Testis (tissue), 5 donors: ENCODE measurements around the gene NR6A1. TPM values are rescaled to one million over a fixed set of nuclear protein-coding genes. Genes with fewer than 3 reads are reported as not detected.

Experiments
- DNase-seq: peaks from one replicate; pipeline ENCODE4 v3.0.0-alpha.2; 2019
- H3K27ac ChIP-seq, 2 donors: fragments of 200-600 bp; sonication (generic); one replicate each; pipeline ENCODE4 v1.5.1; 2019
- H3K27me3 ChIP-seq: fragments of 200-600 bp; sonication (generic); one replicate; pipeline ENCODE4 v1.5.1; 2019
- H3K36me3 ChIP-seq: fragments of 200-600 bp; sonication (generic); one replicate; pipeline ENCODE4 v1.5.1; 2017; ENCODE audit warnings: low read depth; ENCODE audit errors: missing control alignments
- H3K4me1 ChIP-seq: fragments of 200-600 bp; sonication (generic); one replicate; pipeline ENCODE4 v1.5.1; 2019
- H3K4me3 ChIP-seq, 2 donors: fragments of 200-600 bp; sonication (generic); one replicate each; pipeline ENCODE4 v1.5.1; 2017 to 2019
- H3K9me3 ChIP-seq: fragments of 200-600 bp; sonication (generic); one replicate; pipeline ENCODE4 v1.5.1; 2017
- POLR2A ChIP-seq: fragments of 450-650 bp; IDR thresholded peaks from one replicate; pipeline ENCODE4 v1.6.1; 2017; ENCODE audit warnings: antibody characterized with exemption, mild to moderate bottlenecking, moderate library complexity
- WGBS, 2 donors: methylation state at CpG; one replicate each; pipeline ENCODE4 v1.1.5; 2018; 5-methylcytosine and 5-hydroxymethylcytosine counted together
- intact Hi-C: fragments of 100-400 bp; cut with DNase I; formaldehyde crosslinking; loops from one replicate; pipeline ENCODE4 v1.15.1; 2023; ENCODE audit warnings: low total_unique reads
- long read RNA-seq, 2 donors: transcript quantifications; one replicate each; lab custom pipeline, GENCODE V29; 2026
- polyA plus RNA-seq: library from polyadenylated mRNA; stranded (reverse); fragments of 350-450 nt; fragmentation: Illumina TruSeq; extraction: RNeasy Lipid Tissue Mini Kit (QIAGEN cat#74804); gene quantifications from one replicate; pipeline ENCODE4 v1.2.3, GENCODE V29; 2014; ENCODE audit warnings: low read depth, low replicate concordance; ENCODE audit not compliant: insufficient read depth
- total RNA-seq, 2 donors: library from RNA; depleted of rRNA; stranded (reverse); fragments of >200 nt; gene quantifications; one replicate each; pipeline ENCODE4 v1.2.3, GENCODE V29; 2016
- TF ChIP-seq, protein P1 (sequence below), 3 experiments: fragments of 450-650 bp in 2 of 3; fragments of 200-600 bp in 1 of 3; sonication (generic) in 1 of 3; IDR thresholded peaks; one replicate each; pipeline ENCODE4 v1.5.1; 2016 to 2019; ENCODE audit warnings: antibody characterized with exemption in 3 of 3, mild to moderate bottlenecking in 2 of 3, moderate library complexity in 1 of 3

Gene NR6A1
- total RNA-seq, result 100 to 1,000 TPM in 1 of 2 donors, 10 to 100 TPM in 1; 92.1 to 100 TPM
- polyA plus RNA-seq, result 54.6 TPM
- long read RNA-seq, donor 1, full-length matches to known transcripts, result 6 of 12 reads
- long read RNA-seq, donor 1, partial matches to known transcripts, result 6 of 12 reads
- long read RNA-seq, donor 1, other reads (novel, unspliced or antisense), result 0 of 12 reads
- long read RNA-seq, donor 2, full-length matches to known transcripts, result 9 of 9 reads
- long read RNA-seq, donor 2, partial matches to known transcripts, result 0 of 9 reads
- long read RNA-seq, donor 2, other reads (novel, unspliced or antisense), result 0 of 9 reads

- peak; percentile 72 for TF ChIP-seq POLR2A
- TF ChIP-seq, protein P1, sequence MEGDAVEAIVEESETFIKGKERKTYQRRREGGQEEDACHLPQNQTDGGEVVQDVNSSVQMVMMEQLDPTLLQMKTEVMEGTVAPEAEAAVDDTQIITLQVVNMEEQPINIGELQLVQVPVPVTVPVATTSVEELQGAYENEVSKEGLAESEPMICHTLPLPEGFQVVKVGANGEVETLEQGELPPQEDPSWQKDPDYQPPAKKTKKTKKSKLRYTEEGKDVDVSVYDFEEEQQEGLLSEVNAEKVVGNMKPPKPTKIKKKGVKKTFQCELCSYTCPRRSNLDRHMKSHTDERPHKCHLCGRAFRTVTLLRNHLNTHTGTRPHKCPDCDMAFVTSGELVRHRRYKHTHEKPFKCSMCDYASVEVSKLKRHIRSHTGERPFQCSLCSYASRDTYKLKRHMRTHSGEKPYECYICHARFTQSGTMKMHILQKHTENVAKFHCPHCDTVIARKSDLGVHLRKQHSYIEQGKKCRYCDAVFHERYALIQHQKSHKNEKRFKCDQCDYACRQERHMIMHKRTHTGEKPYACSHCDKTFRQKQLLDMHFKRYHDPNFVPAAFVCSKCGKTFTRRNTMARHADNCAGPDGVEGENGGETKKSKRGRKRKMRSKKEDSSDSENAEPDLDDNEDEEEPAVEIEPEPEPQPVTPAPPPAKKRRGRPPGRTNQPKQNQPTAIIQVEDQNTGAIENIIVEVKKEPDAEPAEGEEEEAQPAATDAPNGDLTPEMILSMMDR (IDR thresholded peaks at IDR 0.05), result peak in 2 of 3 experiments; percentile 11 to 13
- peak within 1 kb of the TSS; percentile 88 to 97 for H3K4me3 ChIP-seq
- intact Hi-C loops, result loop anchor here (10.0 kb wide), 1 partner anchor 374 kb away; the partner anchor contains the start of gene SCAI
- H3K27me3 ChIP-seq, result no peaks in the 10 kb centered on the region
- peak within 1 kb of the TSS; percentile 88 to 96 for H3K27ac ChIP-seq
- no peaks in the 10 kb centered on the region for H3K9me3 ChIP-seq
- DNase-seq, result peak; percentile 98
- WGBS, 2 donors, result 0 to 1% methylated on average over 31 to 56 of the region's 82 CpGs
- H3K4me1 ChIP-seq, result peaks cover 15% of the 10 kb centered on the region
- no peaks in the 10 kb centered on the region for H3K36me3 ChIP-seq
Observed at GRCh38 chr9:124771021-124771866, at the start of gene NR6A1. Gene NR6A1 (minus strand): TSS chr9:124771311.

GRCh38 chr9:124818431-124819281 is 47.5 kb upstream of the NR6A1 start:
- intact Hi-C loops, result no loop called here
- TF ChIP-seq POLR2A, result no peak
- TF ChIP-seq, protein P1 (IDR thresholded peaks at IDR 0.05), result no peak
- WGBS, 2 donors, result 69 to 75% methylated on average over 9 to 18 of the region's 18 CpGs

GRCh38 chr9:124815601-124816000 is 44.5 kb upstream of the NR6A1 start:
- intact Hi-C loops, result no loop called here
- H3K9me3 ChIP-seq, result no peaks in the 10 kb centered on the region
- 92% methylated on average over 5 of the region's 5 CpGs for WGBS, 2 donors
- H3K36me3 ChIP-seq, result no peaks in the 10 kb centered on the region
- no peaks in the 10 kb centered on the region for H3K27me3 ChIP-seq
- no peak for DNase-seq
- H3K27ac ChIP-seq, result no peak overlapping the region
- no peak overlapping the region for H3K4me3 ChIP-seq
- TF ChIP-seq, protein P1 (IDR thresholded peaks at IDR 0.05), result no peak
- no peak for TF ChIP-seq POLR2A
- no peaks in the 10 kb centered on the region for H3K4me1 ChIP-seq

More at GRCh38 chr9:124818431-124819281, 47.5 kb upstream of the NR6A1 start:
- Histone ChIP-seq H3K4me3 (no peak overlapping the region), H3K36me3 (no peaks in the 10 kb centered on the region), H3K27me3 (no peaks in the 10 kb centered on the region), H3K9me3 (no peaks in the 10 kb centered on the region), H3K4me1 (no peaks in the 10 kb centered on the region), H3K27ac (no peak overlapping the region)
- DNase-seq, result no peak

DNA sequence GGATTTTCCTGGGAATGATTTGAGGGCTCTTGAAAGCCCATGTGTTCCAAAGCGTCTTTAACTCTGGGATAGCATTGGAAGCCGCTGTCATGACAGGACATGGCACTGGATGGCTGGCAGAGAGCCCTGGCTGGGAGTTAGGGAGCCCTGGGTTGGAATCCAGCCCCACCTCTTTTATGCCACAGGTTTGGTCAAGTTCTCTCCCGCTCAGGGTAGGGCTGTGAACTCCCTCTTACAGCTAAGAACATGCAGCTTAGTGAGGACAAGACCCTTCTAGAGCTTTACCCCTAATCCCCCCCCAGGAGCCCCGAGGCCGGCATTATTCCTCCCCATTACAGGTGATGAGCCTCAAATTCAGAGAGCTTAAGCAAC is 43.0 kb upstream of the NR6A1 start:
- H3K4me1 ChIP-seq, result no peaks in the 10 kb centered on the region
- H3K9me3 ChIP-seq, result no peaks in the 10 kb centered on the region
- no peak for DNase-seq
- no peaks in the 10 kb centered on the region for H3K27me3 ChIP-seq
- 79 to 81% methylated on average over 5 of the region's 5 CpGs for WGBS, 2 donors
- H3K27ac ChIP-seq, result no peak overlapping the region
- no peaks in the 10 kb centered on the region for H3K36me3 ChIP-seq
- intact Hi-C loops, result no loop called here
- no peak overlapping the region for H3K4me3 ChIP-seq
- no peak for TF ChIP-seq POLR2A
- TF ChIP-seq, protein P1 (IDR thresholded peaks at IDR 0.05), result no peak
